Measurements from ENCODE around the gene ZCCHC24. TPM values are rescaled to one million over a fixed set of nuclear protein-coding genes. Genes with fewer than 3 reads are reported as not detected.

The ZCCHC24 gene
- total and polyA plus RNA-seq, 2 donors from 2014 or later = 8.4 to 21.3 TPM

GRCh38 chr10:79438699-79439085, 6.7 kb downstream of the ZCCHC24 start:
- intact Hi-C loops (cut with DNase I) = no loop called here

GRCh38 chr10:79438021-79438698, 7.3 kb downstream of the ZCCHC24 start:
- Histone ChIP-seq H3K36me3 (ENCODE audit: control insufficient read depth in 2 of 3, insufficient read depth in 3 of 3, low read length in 3 of 3) (no peaks in the 10 kb centered on the region), H3K27ac (ENCODE audit: low read depth in 2 of 2, low read length in 2 of 2) (no peak overlapping the region), H3K4me3 (ENCODE audit: low read length in 3 of 3) (no peak overlapping the region), H3K27me3 (ENCODE audit: control insufficient read depth, insufficient read depth, low read length) (no peaks in the 10 kb centered on the region), H3K9ac (ENCODE audit: low read length in 3 of 3) (no peak overlapping the region), H3K9me3 (ENCODE audit: control insufficient read depth in 2 of 3, insufficient read depth in 1 of 3, low read length in 3 of 3) (no peaks in the 10 kb centered on the region), H3K4me1 (ENCODE audit: control insufficient read depth in 2 of 3, insufficient read depth in 2 of 3, low read depth in 1 of 3, low read length in 3 of 3) (peaks cover 0 to 30% (median 0%) of the 10 kb centered on the region in 3 donors)
- TF ChIP-seq CTCF (IDR thresholded peaks at IDR 0.05; ENCODE audit: borderline replicate concordance, extremely low read depth, insufficient read depth) = peak; percentile 2
- DNase-seq = no peak
- intact Hi-C loops (cut with DNase I) = no loop called here
- FAIRE-seq = no peak

More at GRCh38 chr10:79438699-79439085, 6.7 kb downstream of the ZCCHC24 start:
- no peak for FAIRE-seq
- peaks cover 0 to 32% (median 0%) of the 10 kb centered on the region in 3 donors for H3K4me1 ChIP-seq (ENCODE audit: control insufficient read depth in 2 of 3, insufficient read depth in 2 of 3, low read depth in 1 of 3, low read length in 3 of 3)
- TF ChIP-seq CTCF (IDR thresholded peaks at IDR 0.05; ENCODE audit: borderline replicate concordance, extremely low read depth, insufficient read depth) = no peak
- no peaks in the 10 kb centered on the region for H3K36me3 ChIP-seq (ENCODE audit: control insufficient read depth in 2 of 3, insufficient read depth in 3 of 3, low read length in 3 of 3)
- DNase-seq = no peak
- no peaks in the 10 kb centered on the region for H3K27me3 ChIP-seq (ENCODE audit: control insufficient read depth, insufficient read depth, low read length)
- H3K4me3 ChIP-seq (ENCODE audit: low read length in 3 of 3) = no peak overlapping the region
- no peak overlapping the region for H3K9ac ChIP-seq (ENCODE audit: low read length in 3 of 3)
- no peaks in the 10 kb centered on the region for H3K9me3 ChIP-seq (ENCODE audit: control insufficient read depth in 2 of 3, insufficient read depth in 1 of 3, low read length in 3 of 3)
- H3K27ac ChIP-seq (ENCODE audit: low read depth in 2 of 2, low read length in 2 of 2) = no peak overlapping the region

- no peaks in the 10 kb centered on the region for H3K9me3 ChIP-seq (ENCODE audit: control insufficient read depth in 2 of 3, insufficient read depth in 1 of 3, low read length in 3 of 3)
- no peak overlapping the region for H3K9ac ChIP-seq (ENCODE audit: low read length in 3 of 3)
- no peaks in the 10 kb centered on the region for H3K36me3 ChIP-seq (ENCODE audit: control insufficient read depth in 2 of 3, insufficient read depth in 3 of 3, low read length in 3 of 3)
- peaks cover 0 to 25% (median 0%) of the 10 kb centered on the region in 3 donors for H3K4me1 ChIP-seq (ENCODE audit: control insufficient read depth in 2 of 3, insufficient read depth in 2 of 3, low read depth in 1 of 3, low read length in 3 of 3)
- intact Hi-C loops (cut with DNase I) = no loop called here
- no peak for TF ChIP-seq CTCF (IDR thresholded peaks at IDR 0.05; ENCODE audit: borderline replicate concordance, extremely low read depth, insufficient read depth)
- no peak overlapping the region for H3K27ac ChIP-seq (ENCODE audit: low read depth in 2 of 2, low read length in 2 of 2)
- H3K27me3 ChIP-seq (ENCODE audit: control insufficient read depth, insufficient read depth, low read length) = no peaks in the 10 kb centered on the region
- no peak for FAIRE-seq
- H3K4me3 ChIP-seq (ENCODE audit: low read length in 3 of 3) = no peak overlapping the region
- no peak for DNase-seq
Measured at GRCh38 chr10:79437111-79437814, 8.2 kb downstream of the ZCCHC24 start.

Data from kidney (tissue), 14 donors.